NCI-H187 (cell line): ENCODE data around the gene RAB11B.
"Not testable (repeated sequence)": the region's sequence is repeated elsewhere in the genome, so short reads cannot be mapped to it uniquely, and the experiment has no call there.

Experiments used
- DNase-seq, 2 experiments: peaks; one replicate each; lab custom pipeline; 2025; lab: John Stamatoyannopoulos, UW

The RAB11B gene

DNA sequence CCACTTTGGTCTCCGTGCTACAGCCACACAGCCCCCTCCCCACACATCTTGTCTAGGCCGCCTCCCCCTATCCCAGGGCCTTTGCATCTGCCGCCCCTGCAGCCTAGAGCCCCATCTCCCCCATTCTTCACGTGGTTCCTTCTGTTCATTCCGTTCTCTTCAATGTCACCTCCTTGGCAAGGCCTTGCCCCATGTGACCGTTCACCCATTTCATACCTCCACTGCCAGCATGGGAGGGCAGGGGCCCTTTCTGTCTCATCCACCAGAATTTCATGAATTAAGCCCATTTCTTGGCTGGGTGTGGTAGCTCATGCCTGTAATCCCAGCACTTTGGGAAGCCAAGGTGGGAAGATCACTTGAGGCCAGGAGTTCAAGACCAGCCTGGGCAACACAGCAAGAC lies 38.9 kb downstream of the RAB11B start:
- DNase-seq: no peak

DNA sequence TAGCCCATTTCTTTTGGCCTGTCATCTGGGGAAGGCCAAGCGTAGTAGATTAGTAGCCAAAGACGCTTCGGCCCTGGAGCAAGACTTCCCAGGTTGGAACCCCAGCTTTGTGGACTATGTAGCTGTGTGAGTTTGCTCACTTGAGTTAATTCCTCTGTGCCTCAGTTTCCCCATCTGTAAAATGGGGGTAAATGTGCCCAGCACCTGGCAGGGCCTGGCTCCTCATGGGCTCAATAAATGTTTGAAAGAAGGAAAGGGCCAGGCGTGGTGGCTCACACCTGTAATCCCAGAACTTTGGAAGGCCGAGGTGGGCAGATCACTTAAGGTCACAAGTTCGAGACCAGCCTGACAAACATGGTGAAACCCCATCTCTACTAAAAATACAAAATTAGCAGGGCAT lies 39.7 kb downstream of the RAB11B start:
- no peak for DNase-seq

DNA sequence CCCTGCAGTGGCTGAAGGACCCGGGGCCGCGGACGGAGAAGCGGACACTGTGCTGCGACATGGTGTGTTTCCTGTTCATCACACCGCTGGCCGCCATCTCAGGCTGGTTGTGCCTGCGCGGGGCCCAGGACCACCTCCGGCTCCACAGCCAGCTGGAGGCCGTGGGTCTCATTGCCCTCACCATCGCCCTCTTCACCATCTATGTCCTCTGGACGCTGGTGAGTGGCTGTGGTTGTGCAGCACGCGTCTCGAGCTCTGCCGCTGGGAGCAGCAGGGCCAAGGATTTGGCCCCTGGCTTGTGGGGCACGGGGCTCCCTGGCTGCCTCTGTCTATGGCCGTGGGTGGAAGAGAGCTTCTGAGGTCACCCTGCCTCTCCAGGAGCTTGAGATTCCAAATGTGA lies 40.5 kb downstream of the RAB11B start:
- DNase-seq: no peak

DNA sequence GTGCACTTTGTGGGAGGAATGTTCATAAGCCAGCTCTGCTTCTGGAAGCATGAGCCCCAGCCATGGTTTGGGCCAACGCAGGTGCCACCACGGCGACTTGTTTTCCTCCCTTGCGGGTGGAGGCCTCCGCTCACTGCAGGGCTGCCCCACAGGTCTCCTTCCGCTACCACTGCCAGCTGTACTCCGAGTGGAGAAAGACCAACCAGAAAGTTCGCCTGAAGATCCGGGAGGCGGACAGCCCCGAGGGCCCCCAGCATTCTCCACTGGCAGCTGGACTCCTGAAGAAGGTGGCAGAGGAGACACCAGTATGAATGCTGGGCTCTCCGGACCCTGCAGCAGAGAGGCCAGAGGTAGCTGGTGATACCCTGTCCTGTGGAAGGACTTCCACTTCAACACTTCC lies 48.1 kb downstream of the RAB11B start:
- DNase-seq: no peak

DNA sequence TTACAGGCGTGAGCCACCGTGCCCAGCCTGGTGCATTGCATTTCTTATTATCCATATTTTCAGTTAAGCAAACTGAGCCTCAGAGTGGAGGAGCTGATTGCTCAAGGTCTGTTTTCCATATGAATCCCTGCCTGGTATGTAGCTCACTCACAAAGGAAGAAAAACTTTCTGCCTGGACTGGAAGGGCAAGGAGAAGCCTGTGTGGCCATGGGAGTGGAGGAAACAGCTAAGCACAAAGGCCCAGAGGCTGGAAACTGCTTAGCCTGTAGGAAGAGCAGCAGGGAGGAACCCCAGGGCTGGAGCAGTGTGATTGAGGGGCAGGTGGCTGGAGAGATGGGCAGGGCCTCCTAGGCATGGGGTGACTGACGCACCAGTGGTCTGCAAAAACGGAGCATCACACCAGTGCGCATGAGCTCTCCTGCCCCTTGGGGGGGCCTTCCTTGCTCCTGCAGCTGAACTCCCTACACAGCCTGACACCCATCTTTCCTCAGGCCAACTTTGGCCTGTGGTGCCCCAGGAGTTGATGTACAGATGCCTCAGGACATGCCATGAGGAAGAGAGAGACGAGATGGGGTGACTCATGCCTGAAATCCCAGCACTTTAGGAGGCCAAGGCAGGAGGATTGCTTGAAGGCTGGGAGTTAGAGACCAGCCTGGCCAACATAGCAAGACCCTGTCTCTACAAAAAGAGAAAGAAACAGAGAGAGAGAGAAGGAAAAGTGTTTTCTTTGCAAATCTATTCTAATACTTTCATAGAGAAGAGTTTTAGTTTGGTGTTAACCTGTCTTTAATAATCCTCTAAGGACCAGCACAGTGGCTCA lies 51.8 kb downstream of the RAB11B start:
- DNase-seq: no peak

DNA sequence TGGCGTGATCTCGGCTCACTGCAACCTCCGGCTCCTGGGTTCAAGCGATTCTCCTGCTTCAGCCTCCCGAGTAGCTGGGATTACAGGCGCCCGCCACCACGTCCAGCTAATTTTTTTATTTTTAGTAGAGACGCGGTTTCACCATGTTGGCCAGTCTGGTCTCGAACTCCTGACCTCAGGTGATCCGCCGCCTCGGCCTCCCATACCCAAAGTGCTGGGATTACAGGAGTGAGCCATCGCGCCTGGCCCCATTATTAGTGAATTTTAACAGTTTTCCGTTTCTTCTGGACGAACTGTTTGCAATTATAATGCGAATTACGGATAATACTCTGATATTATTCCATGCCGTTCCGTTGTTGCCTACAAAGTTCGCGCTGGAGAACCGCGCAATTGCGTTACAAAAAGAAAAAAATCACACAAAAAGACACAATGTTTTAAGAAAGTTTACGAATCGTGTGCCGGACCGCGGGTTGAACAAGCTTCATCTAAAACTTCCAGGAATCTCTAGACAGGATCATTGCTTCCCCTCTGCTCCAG lies 54.0 kb downstream of the RAB11B start:
- not testable (repeated sequence) for DNase-seq

DNA sequence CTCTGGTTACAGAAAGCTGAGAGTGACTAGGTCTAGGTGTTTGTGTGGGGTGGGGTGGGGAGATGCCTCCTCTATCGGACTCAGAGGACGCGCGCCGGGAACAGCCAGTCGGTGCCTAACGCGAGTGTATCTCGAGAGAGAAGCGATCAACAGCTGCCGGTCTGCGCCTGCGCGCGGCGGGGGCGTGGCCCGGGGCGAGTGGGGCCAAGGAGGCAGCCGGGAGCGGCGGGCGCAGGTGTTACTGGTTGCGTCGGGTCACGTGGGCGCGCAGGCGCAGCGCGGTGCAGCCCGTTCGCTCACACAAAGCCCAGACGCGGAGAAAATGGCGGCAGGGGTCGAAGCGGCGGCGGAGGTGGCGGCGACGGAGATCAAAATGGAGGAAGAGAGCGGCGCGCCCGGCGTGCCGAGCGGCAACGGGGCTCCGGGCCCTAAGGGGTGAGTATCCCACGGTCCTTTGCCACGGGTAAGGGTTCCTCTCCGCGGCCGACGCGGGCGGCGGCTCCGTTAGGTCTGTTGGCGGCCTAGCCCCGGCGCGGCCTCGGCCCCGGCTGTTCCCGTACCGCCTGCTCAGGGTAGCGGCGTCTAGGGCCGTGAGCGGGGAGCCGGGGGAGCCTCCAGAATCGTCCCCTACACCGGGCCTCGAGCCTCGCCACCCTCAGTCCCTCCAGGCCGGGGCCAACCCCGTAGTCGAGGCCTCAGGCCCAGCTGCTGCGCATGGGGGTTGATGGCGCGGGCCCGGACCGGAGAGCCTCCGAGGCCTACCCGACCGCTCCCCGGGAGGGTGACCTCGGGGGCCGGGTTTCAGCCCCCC lies 54.7 kb downstream of the RAB11B start, which contains the start of gene HNRNPM:
Gene HNRNPM (plus strand): TSS at position 299 of the 811 bp plus-strand sequence. CDS start 24 bp downstream, at position 323.
- peak; percentile 91 to 93 for DNase-seq

DNA sequence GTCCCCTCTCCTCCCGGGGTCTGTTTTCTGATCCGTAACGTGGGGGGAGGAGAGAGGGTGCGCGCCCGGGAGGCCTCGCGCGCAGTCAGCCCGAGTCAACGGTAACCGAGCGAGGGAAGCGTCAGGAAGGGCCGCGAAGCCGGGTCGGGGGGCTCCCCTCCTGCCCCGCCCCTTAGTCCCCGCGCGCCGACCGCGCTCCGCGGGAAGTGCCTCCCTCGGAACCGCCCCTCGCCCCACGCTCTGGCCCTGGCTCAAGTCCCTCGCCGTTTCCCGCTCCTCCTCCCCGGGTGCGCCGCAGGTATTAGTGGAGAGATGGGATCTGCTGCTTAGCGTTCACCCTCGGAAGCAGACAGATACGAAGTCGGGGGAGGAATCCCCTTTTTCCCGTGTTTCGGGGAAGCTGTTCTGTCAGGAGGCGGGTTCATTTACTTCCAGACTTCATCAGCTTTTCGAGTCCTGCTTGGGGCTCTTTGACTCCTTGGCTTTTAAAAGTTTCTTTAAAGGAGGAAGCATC lies 55.4 kb downstream of the RAB11B start:
- no peak for DNase-seq

DNA sequence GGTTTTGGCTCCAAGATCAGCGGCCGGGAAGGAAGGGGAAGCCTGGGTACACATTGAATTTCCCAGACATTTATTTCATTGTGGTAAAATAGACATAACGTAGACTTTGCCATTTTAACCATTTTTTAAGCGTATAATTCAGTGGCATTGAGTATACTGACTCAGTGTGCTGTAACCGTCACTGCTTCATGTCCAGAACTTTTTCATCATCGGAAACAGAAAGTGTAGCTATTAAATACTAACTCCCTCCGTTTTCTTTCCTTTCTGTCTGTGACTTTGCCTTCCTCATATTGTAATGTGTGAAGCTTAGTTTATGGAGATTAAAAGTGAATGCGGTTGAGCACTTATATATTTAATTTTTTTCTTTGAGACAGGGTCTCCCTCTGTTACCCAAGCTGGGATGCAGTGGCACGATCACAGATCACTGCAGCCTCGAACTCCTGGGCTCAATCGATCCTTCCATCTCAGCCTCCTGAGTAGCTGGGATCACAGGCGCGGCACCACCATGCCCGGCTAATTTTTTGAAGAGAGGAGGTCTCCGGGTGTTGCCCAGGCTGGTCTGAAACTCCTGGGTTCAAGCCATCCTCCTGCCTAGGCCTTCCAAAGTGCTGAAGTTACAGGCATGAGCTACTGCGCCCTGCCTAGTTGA lies 56.0 kb downstream of the RAB11B start:
- no peak for DNase-seq

DNA sequence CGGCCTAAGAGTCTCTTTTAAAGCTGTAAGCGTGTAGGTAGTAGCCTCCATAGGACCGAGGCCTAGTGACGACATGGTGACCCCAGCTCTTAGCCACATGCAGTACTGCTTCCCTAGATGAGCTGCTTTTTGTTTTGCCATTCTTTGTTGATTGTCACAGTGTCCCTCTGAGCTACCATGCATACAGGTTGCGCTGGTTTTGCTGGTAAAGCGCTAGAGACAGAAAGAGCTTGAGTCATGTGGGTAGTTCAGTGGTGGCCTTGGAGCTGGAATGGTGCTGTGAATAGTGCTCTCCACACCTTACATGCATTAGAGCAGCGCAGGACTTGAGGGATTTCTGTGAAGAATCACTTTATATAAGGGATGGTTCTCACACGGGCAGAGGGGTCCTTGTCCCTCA lies 59.7 kb downstream of the RAB11B start:
- DNase-seq: no peak

DNA sequence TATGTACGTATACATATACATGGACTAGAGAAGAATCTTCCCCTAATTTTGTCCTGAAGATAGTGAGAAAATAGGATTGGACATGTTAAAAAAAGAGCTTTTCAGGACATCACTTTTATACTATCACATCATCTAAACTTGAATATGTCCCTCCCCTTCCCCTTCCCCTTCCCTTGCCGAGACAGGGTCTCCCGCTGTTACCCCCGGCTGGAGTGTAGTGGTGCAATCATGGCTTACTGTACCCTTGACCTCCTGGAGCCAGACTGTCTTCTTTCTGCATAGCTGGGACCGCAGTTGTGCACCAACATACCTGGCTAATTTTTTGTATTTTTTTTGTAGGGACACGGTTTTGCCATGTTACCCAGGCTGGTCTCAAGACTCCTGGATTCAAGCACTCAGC lies 61.2 kb downstream of the RAB11B start:
- no peak for DNase-seq

DNA sequence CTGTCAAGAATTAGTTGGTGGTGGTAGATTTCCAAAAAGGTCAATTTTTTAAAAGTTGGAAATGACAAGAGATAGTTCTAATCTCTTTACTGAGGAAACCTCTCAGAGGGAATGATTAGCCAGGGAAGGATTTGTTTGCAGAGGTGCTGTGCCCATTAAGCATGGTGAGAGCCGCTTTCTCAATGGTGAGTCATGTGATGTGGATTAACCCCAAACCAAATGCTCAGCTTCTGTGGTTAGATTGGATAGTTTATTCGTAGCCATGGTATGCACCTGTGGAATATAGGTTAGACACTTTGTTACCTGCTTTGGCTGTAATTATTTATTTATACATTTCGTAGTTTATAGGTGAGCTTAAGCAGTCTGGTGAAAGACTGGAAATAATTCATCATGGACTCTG lies 61.7 kb downstream of the RAB11B start:
- DNase-seq: no peak

DNA sequence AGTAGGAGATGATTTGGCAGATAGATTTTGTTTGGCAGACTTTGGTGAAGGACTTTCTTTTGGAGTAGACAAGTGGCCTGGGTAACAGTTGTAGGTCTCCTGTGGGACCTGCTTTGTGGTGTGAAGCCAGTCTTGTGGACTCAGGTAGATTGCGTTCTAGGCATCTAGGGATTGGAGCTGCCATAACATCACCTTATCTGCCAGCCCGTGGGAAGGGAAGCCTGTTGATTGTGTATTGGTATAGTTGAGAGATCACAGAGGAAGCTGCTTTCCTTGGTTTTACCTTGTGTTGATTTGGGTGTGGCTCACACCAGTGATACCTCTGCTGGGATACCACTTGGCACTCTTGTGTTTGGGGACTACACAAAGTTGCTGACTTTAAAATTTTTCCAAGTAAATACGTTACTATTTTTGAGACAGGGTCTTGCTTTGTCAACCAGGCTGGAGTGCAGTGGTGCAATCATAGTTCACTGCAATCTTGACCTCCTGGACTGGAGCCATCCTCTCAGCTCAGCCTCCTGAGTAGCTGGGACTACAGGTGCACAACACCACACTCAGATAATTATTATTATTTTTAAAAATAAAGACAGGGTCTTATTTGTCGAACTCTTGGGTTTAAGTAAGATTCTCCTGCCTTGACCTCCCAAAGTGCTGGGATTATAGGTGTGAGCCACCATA lies 62.4 kb downstream of the RAB11B start:
- DNase-seq: no peak

DNA sequence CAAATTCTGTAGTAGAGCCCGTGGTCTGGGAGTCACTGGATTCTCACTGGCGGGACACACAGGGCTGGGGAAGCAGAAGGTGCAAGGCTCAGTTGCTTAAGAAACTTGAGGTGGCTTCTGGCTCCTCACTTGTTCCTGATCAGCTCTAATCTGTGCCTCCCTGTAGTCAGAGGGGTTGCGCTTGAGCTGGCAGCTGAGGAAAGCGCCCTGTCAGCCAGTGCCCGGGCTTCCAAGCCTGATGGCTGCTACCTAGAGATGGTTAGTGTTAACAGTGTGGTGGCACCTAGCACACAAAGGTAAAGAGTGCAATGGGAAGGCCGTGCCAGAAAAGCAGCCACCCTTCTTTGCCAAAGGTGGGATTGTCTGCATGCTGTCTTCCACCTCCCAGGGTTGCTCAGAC lies 63.5 kb downstream of the RAB11B start:
- DNase-seq: no peak
